ENCODE results near the gene PCDHB11.

DNA sequence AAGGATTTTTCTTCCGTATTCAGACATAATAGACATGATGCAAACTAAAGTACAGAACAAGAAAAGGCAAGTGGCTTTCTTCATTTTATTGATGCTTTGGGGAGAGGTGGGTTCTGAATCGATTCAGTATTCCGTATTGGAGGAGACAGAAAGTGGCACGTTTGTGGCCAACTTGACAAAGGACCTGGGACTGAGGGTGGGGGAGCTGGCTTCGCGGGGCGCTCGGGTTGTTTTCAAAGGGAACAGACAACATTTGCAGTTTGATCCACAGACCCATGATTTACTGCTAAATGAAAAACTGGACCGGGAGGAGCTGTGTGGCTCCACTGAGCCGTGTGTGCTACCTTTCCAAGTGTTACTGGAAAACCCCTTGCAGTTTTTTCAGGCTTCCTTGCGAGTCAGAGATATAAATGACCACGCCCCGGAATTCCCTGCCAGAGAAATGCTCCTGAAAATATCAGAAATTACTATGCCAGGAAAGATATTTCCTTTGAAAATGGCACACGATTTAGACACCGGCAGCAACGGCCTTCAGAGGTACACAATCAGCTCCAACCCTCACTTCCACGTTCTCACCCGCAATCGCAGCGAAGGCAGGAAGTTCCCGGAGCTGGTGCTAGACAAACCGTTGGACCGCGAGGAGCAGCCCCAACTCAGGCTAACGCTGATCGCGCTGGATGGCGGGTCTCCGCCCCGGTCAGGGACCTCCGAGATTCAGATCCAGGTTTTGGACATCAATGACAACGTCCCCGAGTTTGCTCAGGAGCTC lies 49.0 kb upstream of the PCDHB11 start:
- TF ChIP-seq, protein P1, sequence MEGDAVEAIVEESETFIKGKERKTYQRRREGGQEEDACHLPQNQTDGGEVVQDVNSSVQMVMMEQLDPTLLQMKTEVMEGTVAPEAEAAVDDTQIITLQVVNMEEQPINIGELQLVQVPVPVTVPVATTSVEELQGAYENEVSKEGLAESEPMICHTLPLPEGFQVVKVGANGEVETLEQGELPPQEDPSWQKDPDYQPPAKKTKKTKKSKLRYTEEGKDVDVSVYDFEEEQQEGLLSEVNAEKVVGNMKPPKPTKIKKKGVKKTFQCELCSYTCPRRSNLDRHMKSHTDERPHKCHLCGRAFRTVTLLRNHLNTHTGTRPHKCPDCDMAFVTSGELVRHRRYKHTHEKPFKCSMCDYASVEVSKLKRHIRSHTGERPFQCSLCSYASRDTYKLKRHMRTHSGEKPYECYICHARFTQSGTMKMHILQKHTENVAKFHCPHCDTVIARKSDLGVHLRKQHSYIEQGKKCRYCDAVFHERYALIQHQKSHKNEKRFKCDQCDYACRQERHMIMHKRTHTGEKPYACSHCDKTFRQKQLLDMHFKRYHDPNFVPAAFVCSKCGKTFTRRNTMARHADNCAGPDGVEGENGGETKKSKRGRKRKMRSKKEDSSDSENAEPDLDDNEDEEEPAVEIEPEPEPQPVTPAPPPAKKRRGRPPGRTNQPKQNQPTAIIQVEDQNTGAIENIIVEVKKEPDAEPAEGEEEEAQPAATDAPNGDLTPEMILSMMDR (IDR thresholded peaks at IDR 0.05; ENCODE audit: poor library complexity, severe bottlenecking) = no peak
- no peak for TF ChIP-seq POLR2AphosphoS5 (IDR thresholded peaks at IDR 0.05)
- TF ChIP-seq, protein P2, sequence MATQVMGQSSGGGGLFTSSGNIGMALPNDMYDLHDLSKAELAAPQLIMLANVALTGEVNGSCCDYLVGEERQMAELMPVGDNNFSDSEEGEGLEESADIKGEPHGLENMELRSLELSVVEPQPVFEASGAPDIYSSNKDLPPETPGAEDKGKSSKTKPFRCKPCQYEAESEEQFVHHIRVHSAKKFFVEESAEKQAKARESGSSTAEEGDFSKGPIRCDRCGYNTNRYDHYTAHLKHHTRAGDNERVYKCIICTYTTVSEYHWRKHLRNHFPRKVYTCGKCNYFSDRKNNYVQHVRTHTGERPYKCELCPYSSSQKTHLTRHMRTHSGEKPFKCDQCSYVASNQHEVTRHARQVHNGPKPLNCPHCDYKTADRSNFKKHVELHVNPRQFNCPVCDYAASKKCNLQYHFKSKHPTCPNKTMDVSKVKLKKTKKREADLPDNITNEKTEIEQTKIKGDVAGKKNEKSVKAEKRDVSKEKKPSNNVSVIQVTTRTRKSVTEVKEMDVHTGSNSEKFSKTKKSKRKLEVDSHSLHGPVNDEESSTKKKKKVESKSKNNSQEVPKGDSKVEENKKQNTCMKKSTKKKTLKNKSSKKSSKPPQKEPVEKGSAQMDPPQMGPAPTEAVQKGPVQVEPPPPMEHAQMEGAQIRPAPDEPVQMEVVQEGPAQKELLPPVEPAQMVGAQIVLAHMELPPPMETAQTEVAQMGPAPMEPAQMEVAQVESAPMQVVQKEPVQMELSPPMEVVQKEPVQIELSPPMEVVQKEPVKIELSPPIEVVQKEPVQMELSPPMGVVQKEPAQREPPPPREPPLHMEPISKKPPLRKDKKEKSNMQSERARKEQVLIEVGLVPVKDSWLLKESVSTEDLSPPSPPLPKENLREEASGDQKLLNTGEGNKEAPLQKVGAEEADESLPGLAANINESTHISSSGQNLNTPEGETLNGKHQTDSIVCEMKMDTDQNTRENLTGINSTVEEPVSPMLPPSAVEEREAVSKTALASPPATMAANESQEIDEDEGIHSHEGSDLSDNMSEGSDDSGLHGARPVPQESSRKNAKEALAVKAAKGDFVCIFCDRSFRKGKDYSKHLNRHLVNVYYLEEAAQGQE (IDR thresholded peaks at IDR 0.05; ENCODE audit: borderline replicate concordance) = no peak
- TF ChIP-seq SMC3 (conservative IDR thresholded peaks at IDR 0.05; ENCODE audit: poor library complexity) = no peak

Measured in neural cell (in vitro differentiated cells).